GM18858 (cell line): ENCODE results near the gene CRIP2.

ENCODE experiments used
- ATAC-seq: cut with Tn5 transposase; IDR thresholded peaks from one replicate; pipeline ENCODE4 v1.9.1; 2021; ENCODE audit not compliant: unreplicated experiment

CRIP2 gene, protein sequence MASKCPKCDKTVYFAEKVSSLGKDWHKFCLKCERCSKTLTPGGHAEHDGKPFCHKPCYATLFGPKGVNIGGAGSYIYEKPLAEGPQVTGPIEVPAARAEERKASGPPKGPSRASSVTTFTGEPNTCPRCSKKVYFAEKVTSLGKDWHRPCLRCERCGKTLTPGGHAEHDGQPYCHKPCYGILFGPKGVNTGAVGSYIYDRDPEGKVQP

DNA sequence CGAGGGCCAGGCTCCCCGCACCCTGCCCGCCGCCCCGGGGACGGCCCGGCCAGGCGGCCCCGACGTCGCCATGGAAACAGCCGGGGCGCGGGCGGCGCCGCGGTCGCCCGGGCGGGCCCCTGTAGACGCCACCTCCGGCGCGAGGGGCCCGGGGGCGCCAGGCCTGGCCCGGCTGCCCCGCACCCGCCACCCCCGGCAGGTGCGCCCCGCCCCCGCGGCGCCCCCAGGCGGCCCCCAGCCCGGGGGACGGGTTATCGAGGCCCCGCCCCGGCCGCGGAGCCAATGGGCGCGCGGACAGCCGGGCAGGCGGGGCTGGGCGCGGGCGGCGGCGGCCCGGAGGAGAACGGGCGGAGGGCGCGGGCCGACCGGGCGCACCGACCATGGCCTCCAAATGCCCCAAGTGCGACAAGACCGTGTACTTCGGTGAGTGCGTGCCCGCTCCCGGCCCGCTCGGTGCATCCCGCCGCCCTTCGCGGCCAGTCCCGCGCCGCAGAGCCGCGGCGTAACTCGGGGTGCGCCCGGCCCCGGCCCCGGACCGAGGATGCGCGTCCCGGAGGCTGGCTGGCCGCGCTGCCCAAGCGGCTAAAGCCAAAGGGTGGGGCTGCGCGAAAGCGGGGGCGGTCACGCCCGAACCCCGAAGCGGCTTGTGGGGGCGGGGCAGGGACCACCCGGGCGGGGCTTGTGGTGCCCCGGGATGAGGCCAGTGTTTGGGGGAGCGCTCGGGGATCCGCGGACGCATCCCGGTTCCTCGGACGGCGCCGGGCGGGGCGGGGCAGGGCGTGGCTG is at the start of gene CRIP2:
TSS of gene CRIP2 (plus strand) at position 339 of the 786 bp plus-strand sequence. CDS start at position 381, 42 bp downstream.
- ATAC-seq = no peak

DNA sequence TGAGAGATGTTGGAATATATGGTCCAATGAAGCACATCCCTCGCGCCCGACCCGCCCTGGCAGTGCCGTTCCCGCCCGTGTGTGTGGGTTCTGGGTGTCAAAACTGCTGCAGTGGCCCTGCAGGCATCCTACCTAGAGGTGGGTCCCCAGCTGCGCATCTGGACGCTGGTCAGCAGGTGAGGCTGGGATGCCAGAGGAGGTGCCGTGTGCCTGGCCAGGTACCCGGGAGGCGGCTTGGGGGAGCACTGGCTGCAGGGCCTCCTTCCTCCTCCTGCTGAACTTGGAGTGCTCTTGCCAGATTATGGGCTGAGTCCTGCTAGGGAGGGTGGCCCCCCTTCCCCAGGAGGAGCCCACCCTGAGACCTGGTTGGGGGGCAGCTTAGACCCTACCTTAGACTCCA is 49.8 kb upstream of the CRIP2 start:
- no peak for ATAC-seq

DNA sequence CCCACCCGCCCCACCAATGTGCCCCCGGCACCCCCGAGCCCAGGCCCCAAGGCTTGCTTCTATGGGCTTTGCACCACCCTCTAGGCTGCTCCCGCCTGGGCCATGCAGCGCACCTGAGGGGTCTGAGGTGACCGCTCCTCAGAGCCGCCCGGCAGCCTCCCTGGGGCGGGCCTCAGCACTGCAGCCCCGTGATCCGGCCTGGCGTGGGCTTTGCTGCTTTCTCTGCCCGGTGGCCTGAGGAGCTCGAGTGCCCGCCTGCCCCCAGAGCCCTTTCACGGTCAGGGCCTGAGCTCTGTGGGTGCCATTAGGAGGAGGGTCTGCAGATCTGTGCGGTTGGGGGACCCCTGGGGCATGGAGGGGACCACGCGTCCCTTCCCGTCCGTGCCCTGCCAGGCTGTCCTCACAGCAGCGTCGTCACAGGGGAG is 48.8 kb upstream of the CRIP2 start:
- ATAC-seq = no peak

DNA sequence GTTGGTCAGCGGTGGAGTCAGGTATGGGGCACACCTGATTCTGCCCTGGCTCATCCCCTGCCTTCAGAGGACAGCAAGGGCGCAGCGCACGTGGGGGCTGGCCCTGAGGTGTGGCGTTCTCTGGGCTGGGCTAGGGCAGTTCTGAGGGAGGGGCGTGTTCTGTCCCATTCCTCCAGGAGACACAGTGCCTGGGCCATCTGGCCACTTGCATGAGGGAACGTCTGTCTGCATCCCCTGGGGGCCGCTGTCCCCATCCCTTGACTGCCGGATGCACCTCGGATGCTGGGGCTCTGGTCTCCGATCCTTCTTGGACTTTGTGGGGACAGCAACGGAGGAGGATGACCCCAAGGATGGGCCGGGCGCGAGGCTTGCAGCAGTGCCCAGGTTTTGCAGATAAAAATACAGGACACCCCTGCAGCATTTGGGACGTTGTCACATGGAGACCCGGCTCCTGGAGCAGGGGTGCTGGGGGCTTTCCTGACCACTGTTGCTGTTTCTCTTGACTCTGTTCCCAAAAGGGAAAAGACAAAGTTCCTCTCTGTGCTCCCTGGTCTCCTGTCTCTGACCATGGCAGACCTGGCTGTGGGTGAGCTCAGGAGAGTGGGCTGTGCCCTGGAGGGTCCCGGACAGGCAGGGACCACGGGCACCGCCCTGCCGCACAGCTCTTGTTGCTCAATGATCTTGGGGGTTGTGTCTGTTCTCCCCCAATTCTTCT is 48.0 kb upstream of the CRIP2 start:
- ATAC-seq = no peak

DNA sequence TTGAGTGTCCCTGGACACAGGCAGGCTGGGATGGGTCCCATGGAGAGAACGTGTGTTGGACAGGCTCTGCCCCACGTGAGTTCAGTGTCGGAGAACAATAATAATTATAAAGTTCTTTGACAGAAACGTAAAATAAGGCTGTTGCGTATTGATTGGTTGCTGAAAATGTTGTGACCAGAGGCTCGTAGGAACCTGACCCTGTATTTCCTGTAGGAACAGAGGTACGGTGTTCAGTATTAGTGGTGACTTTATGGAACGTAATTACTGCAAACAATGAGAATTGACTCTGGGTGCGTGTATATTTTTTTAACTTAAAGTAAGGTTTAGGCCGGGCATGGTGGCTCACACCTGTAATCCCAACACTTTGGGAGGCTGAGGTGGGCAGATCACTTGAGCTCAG is 47.2 kb upstream of the CRIP2 start:
- ATAC-seq = no peak

DNA sequence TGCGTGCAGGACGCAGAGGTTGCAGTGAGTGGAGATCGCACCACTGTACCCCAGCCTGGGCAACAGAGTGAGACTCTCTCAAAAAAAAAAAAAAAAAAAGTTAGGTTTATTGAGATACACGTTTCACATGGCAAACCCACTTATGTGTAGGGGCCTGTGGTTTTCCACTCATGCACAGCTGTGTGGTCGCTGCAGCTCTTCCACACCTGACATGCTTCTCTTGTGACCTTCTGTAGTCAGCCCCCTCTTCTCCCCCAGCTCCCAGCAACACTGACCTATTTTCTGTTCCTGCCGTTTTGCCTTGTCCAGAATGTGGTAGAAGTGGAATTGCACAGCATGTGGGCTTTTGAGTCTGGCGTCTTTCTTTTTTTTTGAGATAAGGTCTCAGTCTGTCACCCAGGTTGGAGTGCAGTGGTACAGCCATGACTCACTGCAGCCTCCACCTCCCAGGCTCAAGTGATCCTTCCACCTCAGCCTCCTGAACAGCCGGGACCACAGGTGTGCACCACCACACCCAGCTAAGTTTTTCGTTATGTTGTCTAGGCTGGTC is 46.6 kb upstream of the CRIP2 start:
- no peak for ATAC-seq

DNA sequence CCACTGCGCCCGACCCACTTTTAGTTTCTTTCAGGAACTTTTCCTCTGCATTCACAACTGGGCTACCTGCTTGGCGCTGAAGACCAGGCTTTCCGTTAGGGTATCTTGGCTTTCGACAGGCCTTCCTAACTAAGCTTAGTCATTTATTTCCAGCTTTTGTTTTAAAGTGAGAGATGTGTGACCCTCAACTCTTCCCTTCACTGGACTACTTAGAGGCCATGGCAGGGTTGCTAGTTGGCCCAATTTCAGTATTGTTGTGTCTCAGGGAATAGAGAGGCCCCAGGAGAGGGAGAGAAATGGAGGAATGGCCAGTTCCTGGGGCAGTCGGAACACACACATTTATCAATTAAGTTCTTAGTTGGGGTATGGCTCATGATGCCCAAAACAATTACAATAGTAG is 44.6 kb upstream of the CRIP2 start:
- no peak for ATAC-seq

DNA sequence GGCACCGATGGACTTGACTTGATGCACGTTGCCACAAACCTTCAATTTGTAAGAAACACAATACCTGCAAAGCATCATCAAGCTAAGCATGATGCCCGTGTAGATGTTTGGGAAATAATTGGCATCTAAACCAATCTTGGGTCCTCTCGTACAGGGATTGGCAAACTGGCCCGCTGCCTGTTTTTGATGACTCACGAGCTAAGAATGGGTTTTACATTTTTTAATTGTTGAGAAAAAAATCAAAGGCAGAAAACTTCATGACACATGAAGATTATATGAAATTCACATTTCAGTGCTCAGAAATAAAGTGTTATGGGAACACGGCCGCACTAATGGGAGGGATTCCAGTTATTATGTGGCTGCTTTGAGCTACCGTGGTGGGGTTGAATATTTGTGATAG is 44.1 kb upstream of the CRIP2 start:
- ATAC-seq = no peak

DNA sequence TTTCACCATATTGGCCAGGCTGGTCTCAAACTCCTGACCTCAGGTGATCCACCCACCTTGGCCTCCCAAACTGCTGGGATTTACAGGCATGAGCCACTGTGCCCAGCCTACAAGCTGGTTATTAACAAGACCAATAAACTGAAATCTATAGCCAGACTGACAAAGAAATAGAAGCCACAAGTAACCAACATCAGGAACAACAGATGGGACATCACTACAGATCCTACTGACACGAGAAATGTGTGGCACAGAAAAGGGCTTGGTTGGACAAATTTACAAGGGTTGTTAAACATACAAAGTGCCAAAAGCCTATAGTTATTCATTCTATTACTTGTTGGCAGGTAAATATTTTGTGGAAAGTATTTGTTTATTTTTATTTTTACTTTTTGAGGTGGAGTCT is 43.4 kb upstream of the CRIP2 start:
- ATAC-seq = no peak

DNA sequence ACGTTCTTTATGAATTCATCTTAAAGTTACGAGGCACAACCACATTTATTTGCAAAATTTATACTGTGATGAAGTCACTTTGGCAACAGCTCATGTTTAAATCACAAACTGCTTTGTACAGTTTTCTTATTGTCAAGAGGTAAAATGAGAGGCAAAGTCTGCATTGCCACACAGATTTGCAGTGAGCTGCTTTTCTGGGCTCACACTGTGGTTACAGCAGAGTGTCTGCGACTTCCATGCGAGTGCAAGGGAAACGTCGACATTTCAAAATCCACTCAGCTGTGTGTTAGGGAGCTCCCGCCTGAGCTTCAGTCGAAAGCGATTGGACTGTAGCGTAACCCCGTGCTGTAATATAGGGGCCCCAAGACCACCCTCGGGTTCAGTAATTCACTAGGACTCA is 42.0 kb upstream of the CRIP2 start:
- ATAC-seq = no peak

DNA sequence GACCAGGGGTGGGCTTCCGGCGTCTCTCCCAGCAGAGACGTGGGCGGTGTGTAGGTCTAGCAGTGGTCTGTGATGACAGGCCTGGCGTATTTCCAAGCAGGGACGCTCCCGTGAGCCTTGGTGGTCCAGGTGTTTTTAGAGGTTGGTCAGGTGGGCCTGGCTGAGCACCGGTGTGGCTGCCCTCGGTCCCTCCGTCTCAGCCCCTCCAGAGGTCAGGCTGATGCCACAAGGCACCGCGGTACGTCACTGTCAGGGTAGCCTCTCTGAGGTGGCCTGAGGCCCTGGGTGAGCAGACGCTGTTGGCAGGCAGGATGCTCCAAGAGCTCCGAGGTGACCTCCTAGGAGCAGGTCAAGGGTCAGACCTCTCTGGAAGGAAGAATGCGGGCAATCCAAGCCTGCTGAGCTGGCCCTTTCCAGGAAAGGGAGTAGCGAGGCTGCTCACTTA is 41.4 kb upstream of the CRIP2 start:
- no peak for ATAC-seq

DNA sequence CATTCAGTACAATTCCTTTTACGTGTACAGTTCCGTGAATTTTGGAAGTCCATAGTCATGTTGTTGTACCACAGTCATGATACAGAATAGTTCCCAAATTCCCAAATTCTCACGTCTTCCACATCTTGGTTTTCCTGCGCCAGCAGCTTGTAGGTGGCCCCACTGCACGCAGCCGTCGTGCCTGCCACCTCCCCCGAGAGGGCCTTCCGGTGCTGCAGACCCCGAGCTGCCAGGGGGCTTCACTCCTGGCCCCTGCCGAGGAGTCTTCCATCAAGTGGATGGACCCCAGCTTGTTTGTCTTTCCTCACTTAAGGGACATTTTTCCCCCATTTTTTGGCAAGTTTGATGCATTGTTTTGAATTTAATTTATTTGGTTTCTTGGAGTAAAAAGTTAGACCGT is 38.2 kb upstream of the CRIP2 start:
- no peak for ATAC-seq

DNA sequence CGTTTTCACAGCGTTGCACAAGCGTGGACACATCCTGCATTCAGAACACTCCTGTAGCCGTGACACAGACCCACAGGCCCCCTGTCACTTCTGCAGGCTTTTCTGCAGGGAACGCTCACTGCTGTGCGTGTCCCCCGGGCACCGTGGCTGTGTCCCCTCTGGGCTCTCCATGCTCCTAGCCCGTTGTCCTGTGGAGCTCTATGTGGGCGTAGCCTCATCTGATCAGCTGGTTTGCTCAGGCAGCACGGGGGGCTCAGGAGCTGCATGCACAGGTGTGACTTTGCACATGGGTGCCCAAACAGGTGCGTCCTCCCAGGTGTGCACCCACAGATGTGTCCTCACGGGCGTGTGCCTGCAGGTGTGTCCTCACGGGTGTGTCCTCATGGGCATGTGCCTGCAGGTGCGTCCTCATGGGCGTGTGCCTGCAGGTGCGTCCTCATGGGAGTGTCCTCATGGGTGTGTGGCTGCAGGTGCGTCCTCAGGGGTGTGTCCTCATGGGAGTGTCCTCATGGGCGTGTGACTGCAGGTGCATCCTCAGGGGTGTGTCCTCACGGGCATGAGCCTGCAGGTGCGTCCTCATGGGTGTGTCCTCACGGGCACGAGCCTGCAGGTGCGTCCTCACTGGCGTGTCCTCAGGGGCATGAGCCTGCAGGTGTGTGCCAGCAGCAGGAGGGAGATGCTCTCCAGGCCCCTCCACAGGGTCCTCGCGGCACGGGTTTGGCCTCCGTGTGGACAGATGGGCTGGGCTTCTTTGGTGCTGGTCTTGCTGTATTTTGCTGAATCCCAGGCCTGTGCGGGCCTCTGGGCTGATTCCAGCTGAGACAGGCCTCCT is 37.5 kb upstream of the CRIP2 start:
- no peak for ATAC-seq

DNA sequence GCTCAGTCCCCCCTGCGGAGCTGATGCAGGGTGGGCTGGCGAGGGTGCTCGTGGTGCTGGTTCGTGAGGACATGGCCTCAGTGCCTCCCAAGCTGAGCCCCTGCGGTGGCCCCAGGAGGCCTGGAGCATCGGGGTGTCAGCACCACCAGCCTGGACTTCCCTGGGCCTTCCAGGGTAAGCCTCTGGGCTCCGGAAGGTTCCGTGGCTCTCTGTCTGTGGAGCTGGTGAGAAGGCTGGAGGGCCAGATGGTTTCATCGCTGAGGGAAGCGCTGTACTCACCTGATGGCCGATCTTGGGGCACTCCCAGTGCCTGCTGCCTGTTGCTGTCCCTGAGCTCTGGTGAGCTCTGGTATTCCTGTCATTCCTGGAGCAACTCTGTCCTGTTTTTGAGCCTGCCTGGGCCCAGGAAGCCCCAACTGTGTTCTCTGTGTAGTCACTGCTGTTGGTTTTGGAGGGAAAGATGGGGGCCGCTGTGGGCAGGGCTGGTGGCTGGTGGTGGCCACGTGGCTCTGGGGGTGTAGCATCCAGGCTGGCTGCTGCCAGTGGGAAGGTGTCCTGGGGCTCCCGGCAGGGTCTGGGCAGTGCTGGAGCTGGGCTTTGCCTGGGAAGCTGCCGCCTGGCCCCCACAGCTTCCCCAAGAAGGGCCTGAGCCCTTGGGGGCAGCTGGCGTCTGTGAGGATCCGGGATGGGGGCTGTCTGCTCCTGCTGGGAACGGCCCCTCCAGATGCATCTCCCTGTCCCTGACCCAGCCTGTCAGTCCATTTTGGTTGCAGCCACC is 36.7 kb upstream of the CRIP2 start:
- no peak for ATAC-seq

DNA sequence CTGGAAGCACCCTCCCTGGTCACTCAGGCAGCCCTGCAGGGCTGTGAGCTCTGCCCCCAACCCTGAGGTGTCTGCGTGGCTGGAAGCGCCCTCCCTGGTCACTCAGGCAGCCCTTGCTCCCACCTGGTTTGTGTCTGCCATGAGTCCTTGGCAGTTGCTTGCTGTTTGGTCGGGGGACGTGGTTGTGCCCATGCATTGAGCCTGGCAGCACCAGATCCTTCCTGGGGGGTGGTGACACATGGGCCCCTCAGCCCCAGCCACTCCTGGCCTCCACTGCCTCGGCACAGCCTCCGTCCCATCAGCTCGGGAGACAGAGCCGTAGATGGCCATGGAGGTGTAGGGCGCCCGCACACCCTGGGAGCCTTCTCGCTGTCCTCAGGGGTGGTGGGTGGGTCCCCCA is 35.4 kb upstream of the CRIP2 start:
- no peak for ATAC-seq

DNA sequence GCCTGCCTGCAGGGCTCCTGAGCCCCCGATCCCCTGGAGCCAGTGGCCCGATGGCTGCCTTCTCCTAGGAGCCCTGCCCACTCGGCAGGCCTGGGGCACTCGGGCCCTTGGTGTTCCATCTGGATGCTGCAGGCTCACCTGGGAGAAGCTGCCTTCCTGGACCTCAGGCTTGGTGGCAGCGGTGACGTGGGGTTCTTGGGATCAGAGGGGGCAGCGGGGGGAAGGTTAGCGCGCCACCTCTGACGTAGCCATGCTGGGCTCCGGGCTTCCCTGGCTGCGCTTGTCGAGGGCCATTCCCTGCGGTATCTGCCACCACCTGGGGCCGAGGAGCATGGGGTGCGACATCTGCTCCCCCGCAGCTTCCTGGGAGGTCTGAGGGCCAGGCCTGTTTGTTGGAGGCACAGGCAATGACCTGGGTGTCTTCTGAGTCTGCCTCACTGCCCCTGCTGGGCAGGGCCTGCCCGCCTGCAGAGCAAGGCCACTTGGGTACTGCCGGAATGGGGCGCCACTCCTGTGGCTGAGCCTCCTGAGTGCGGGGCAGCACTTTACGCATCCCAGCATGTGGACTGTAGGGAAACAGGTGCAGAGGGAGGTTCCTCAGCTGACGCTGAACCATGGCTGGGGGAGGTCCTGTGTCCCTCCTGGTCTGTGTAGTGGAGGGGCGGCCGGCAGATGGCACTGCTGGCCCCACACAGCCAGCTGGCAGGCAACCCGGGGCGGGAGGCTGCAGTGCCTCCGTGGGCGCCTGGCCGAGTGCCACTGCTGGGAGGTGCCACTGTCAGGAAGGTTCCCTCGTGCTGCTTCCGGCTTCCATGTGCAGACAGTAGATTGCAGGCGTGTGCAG is 34.7 kb upstream of the CRIP2 start:
- ATAC-seq = no peak

DNA sequence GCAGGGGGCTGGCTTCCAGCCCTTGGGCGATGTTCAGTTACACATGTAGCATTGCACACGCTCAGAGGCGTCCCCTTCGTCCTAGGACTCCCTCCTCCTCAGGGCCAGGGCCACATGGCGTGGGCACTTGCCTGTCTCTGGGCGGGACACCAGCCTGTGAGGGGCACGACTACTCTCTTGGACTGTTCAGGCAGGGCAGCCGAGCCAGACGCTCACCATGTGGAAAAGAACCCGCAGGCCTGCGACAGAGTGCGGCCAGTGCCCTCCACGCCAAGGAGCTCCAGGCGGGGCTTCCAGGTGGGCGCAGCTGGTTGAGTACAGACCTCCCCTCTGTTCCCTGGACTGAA is 34.1 kb upstream of the CRIP2 start:
- no peak for ATAC-seq

DNA sequence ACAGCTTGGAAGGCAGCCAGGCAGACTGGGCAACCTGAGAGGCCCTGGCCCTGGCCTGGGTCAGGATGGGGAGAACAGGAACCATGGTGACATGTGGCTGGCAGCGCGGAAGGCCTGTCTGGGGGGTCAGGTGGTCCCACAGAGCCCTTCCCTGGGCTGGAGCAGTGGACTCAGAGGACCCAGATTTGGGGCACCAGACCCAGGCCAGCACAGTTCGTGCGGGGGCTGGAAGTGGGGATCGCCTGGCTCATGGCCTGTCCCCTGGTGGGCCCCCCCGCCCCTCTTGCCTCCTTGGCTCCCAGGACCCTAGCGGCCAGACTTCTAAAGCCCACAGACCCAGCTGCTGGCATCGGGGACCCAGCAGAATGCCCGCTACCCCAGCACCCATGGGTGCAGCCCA is 33.6 kb upstream of the CRIP2 start:
- no peak for ATAC-seq

DNA sequence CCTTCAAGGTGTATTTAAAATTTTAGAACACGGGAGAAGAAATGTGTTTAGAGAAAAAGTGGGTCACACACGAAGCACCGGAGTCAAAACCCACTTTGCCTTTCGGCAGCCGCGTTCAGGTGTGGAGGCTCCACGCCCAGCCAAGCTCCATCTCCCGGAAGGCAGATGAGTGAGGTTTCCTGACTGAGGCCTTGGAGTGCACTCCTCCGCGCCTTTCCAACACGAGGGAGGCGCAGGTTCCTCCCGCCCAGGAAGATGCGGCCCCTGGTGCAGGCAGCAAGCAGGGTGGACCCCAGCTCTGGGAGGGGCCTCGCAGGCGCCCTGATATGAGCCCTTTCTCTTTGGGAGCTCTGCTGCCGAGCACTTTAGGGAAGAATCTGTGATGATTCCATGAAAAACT is 32.5 kb upstream of the CRIP2 start:
- no peak for ATAC-seq
